Raji (cell line): Measurements from ENCODE around the gene STK32A.

Experiments
- POLR2A ChIP-seq: IDR thresholded peaks from 2 replicates; pipeline ENCODE4 v1.6.1; 2011; ENCODE audit warnings: low read depth, low read length, control low read depth; ENCODE audit not compliant: insufficient read depth

STK32A gene

GRCh38 chr5:147359581-147359980 lies 124.8 kb downstream of the STK32A start:
- no peak for TF ChIP-seq POLR2A

- TF ChIP-seq POLR2A: no peak
Observed at GRCh38 chr5:147360816-147361215, 126.0 kb downstream of the STK32A start.

- no peak for TF ChIP-seq POLR2A
Observed at GRCh38 chr5:147361441-147362175, 126.8 kb downstream of the STK32A start.

DNA sequence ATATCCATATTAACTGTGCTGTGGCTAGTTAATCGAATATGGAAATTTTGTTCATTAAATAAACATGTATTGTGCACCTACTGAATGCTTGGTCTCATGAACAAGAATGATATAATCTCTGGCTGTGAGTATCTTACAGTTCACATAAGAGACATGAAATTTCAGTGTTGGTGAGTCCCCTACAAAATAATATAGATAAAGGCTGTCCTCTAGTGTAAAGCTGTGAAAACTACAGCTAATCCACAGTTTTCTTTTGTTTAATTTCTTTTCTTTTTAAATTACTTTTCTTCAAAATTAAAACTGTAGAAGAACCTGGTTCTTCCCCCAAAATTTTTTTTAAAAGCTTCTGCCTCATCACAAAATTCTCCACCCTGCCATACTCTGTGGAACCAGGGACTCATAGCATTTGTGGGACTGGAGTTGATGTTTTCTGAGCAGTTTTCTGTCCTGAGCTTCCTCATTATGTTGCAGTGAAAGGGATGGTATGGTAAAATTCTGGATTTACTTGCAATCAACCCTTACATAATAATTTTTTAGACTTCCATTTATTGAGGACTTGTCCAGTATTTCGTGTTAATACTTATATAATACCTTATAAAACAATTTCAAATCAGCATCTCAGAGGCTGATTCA lies 135.0 kb downstream of the STK32A start:
- TF ChIP-seq POLR2A: no peak

GRCh38 chr5:147371290-147371689 lies 136.5 kb downstream of the STK32A start:
- TF ChIP-seq POLR2A: no peak

DNA sequence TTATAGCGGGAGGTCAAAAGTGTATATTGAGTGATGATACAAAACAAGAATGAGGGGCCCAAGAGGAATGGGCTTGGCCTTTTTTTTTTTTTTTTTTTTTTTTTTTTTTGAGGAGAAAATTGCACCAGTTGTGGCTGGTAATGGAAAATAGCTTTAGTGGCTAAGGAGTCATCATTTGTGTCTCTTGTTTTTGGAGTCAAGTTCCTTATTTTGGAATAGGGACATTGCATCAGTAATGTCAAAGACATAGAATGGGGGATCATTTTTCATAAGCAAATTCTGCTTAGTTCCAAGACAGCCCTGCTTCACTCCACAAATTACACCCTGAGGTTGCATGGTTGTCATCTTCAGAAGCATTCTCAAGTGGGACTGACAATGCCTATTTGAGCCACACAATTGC lies 137.4 kb downstream of the STK32A start:
- TF ChIP-seq POLR2A: no peak

DNA sequence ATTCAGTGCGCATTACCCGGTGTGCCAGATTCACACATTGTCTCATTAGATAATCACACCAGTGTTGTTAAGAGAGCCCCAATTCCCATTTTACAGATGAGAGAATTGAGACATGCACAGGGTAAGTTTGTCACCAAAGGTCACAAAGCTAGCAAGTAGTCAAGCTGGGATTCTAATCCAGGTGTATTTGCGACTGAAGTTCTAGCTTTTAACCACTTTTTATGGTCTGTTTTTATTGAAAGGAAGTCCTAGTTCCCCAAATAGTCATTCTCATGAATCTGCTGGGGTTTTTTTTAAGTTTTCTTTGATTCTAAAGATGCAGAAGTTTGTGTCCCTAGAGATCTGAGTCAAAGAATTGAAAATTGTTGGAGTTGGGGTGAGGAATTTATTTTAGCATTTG lies 138.5 kb downstream of the STK32A start:
- no peak for TF ChIP-seq POLR2A

DNA sequence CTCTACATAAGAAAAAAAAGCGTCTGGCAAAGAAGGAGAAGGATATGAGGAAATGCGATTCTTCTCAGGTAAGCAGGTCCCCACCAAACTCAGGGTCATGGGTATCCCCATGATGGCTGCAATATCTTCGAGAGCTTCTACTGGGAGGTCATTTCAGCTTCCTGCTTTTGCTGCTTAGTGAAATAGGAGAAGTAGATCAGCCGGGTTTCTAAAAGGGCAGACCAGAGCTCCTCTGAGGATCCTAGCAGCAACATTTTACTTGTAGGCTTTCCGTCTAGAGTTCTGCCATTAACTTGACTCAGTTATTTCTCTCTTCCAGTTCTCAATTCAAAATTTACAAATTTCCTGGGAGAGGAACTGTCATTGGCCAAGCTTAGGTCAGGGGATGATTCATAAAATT lies 140.3 kb downstream of the STK32A start:
- no peak for TF ChIP-seq POLR2A

DNA sequence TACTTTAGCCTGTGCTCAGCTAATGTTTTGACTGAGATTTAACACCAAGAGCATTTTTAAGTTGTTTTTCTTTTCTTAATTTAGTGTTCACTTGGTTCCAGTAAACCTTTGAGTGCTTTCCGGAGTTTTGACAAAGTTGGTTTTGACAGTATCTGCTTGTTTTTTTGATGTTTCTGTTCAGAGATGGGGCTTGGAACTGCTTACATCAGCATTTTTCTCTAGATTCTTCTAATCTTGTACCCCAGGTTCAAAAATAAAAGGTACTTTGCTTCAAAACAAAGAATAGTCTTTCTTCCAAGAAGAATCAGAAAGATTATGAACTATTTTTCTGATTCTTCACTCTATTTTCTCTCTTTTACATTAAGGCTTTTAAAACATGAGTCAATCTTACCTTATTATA lies 142.9 kb downstream of the STK32A start:
- TF ChIP-seq POLR2A: no peak

- TF ChIP-seq POLR2A: no peak
Observed at GRCh38 chr5:147381555-147381954, 146.7 kb downstream of the STK32A start.

DNA sequence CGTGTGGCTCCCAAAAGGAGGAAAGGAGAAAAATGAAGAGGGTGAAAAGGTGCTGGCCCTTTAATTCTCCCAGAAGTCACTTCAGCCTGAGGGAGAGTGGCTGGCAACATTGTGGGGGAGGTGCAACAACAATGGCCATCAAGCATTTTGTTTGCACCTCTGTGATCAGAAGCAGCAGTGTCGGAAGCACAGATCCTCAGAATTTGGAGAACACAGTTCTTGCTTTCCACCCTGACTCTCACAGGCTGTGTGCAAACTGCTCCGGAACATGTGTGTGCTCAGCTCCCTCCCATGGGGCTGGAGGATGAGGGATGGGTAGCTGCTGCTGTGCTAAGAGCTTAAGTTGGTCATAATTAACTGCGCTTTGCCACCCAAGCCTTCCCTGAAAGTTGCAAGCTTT lies 147.9 kb downstream of the STK32A start:
- no peak for TF ChIP-seq POLR2A

DNA sequence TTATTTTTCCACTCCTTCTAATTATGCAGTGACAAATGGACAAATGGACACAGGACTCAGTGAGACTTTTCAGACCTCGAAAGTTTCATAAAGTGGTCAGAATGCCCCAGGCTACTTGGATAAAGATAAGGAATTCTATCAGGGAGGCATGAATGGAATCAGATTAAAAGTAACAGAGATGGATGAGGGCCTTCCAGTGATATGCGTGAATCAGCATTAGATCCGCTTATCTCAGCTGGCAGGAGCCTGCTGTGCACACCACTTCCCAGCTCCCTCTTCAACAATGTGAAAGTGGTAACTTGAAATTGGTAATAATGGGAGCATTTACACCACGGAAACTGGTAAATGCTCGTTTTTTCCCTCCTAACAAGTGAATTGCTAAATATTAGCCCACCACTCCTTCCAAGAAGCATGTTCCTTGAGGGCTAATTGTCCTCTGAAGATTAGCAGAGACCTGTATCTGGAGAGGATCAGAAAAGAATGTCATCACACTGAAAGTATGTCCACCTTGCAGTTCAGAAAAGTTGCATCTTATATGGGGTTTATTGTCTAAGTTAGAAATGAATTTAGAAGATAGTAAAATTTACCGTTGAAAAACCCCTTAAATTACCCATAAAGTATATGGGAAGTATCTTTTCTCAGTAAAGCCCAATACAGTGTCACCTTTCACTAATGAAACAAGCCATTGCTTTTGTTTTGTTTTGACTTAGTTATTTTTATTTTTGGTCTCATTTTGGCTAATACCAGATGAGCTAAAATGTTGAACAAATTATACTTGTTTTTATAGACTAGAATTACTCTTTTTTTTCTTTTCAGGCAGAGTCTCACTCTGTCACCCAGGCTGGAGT lies 149.7 kb downstream of the STK32A start:
- TF ChIP-seq POLR2A: no peak

DNA sequence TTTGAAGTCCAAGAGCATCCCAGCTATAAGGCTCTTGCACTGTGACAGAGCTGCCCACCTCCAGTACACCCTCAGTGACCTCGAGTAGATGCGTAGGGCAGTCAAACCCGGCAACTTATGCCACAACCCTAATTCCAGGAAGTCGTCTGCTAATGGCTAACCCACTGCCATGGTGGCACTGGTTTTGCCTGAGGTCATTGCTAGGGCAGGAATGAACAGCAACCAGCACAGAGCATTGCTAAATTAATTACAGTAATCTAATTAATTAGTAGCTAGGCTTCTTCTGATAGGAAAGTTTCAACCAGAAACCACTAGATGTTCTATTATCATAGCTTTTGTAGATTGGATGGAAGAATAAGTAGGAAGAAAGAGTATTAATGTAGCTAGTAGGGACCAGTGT lies 152.3 kb downstream of the STK32A start:
- no peak for TF ChIP-seq POLR2A

DNA sequence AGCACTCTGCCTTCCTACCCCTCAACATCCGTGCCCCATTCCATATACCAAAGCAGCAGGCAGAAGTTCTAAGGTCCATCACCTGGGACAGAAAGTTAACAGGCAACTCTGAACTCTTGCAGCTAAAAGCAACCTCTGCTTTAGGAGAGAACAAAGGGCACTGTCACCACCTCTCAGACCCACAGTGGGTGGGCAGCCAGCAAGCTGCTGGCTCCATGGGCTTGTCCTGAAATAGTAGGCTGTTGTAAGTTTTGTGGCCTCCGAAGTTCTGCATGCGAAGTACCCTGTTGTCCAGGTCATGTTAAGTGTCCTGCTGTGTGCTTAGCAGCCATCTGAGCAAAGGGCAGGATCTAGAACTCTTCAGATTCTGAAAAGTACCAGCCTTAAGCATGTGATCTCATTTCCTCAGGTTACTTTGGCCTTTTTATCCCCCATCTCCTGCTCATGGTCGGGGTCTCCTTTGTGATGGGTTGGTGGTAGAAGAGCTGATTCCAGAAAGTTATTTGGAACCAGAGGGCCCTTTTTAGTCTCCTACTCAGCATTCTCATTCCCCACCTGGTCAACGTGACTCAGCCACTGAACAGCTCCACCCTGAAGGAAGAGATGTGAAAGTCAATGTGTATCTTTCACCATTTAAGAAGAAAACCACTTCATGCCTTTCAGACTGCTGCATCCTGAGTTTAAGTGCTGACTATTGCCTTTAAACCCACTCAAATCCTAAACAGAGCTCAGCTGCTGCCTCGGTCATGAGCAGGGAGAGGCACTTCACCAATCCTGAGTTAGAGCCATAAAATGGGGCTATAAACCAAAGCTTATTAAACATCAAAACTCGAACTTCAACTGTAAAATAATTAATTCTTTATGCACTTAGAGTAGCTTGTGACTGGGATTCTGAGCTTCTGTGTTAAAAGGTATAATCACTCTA lies 153.6 kb downstream of the STK32A start:
- no peak for TF ChIP-seq POLR2A
